CD14-positive monocyte (primary cell): ENCODE data around the gene PLOD2. TPM values are rescaled to one million over a fixed set of nuclear protein-coding genes. Genes with fewer than 3 reads are reported as not detected.

Experiments
- DNase-seq, 3 donors: peaks; one replicate each; pipeline ENCODE4 v3.0.0-alpha.2; 2011 to 2022
- H2AFZ ChIP-seq: 2 replicates; pipeline ENCODE4 v1.6.0; 2012; ENCODE audit warnings: mild to moderate bottlenecking, low read depth, low read length, inconsistent platforms; ENCODE audit not compliant: insufficient read depth, poor library complexity, severe bottlenecking
- H3K27ac ChIP-seq, 2 donors: 1 replicate in 1 of 2; 2 replicates in 1 of 2; pipeline ENCODE4 v1.5.1; 2012 to 2013; ENCODE audit warnings: low read length in 2 of 2, control low read depth in 1 of 2, inconsistent platforms in 1 of 2, low read depth in 1 of 2, mild to moderate bottlenecking in 1 of 2
- H3K27me3 ChIP-seq, 2 donors: one replicate each; pipeline versions ENCODE4 v1.6.0 to v1.6.1; 2011 to 2013; ENCODE audit warnings: low read length in 2 of 2; ENCODE audit not compliant: control insufficient read depth in 2 of 2, insufficient read depth in 2 of 2
- H3K36me3 ChIP-seq, 2 donors: replicated peaks in 1 of 2; 1 replicate in 1 of 2; 2 replicates in 1 of 2; pipeline versions ENCODE4 v1.5.1 to v1.6.1; 2012 to 2013; ENCODE audit warnings: low read length in 2 of 2, control low read depth in 1 of 2, inconsistent platforms in 1 of 2, mild to moderate bottlenecking in 1 of 2; ENCODE audit not compliant: insufficient read depth in 2 of 2, control insufficient read depth in 1 of 2
- H3K4me1 ChIP-seq, 2 donors: 1 replicate in 1 of 2; 2 replicates in 1 of 2; pipeline versions ENCODE4 v1.5.1 to v1.6.1; 2012 to 2013; ENCODE audit warnings: low read length in 2 of 2, control low read depth in 1 of 2, inconsistent platforms in 1 of 2, mild to moderate bottlenecking in 1 of 2, moderate library complexity in 1 of 2; ENCODE audit not compliant: insufficient read depth in 2 of 2, control insufficient read depth in 1 of 2
- H3K4me2 ChIP-seq: replicated peaks from 2 replicates; pipeline ENCODE3; 2012; ENCODE audit warnings: low read length, moderate library complexity, mild to moderate bottlenecking; ENCODE audit not compliant: poor library complexity, severe bottlenecking; ENCODE audit errors: extremely low read depth
- H3K4me3 ChIP-seq, 3 experiments: fragments of 200-600 bp in 1 of 3; sonication (generic) in 1 of 3; replicated peaks in 1 of 3; 1 replicate in 2 of 3; 2 replicates in 1 of 3; pipeline ENCODE4 v1.5.1; 2011 to 2013; ENCODE audit warnings: low read length in 3 of 3, mild to moderate bottlenecking in 3 of 3, control low read depth in 2 of 3, low read depth in 2 of 3, inconsistent platforms in 1 of 3, moderate library complexity in 1 of 3
- H3K79me2 ChIP-seq: 2 replicates; pipeline ENCODE4 v1.6.0; 2012; ENCODE audit warnings: mild to moderate bottlenecking, control low read depth, inconsistent platforms, low read length, moderate library complexity; ENCODE audit not compliant: insufficient read depth
- H3K9ac ChIP-seq: 2 replicates; pipeline ENCODE4 v1.6.0; 2017; ENCODE audit warnings: low read length, mild to moderate bottlenecking; ENCODE audit not compliant: insufficient read depth, poor library complexity, severe bottlenecking
- H3K9me3 ChIP-seq, 2 donors: replicated peaks in 1 of 2; 1 replicate in 1 of 2; 2 replicates in 1 of 2; pipeline versions ENCODE4 v1.5.1 to v1.6.1; 2012 to 2013; ENCODE audit warnings: low read length in 2 of 2, control low read depth in 1 of 2; ENCODE audit not compliant: control insufficient read depth in 1 of 2, insufficient read depth in 1 of 2
- H4K20me1 ChIP-seq: 2 replicates; pipeline ENCODE4 v1.6.0; 2012; ENCODE audit warnings: mild to moderate bottlenecking, low read length, control low read depth, moderate library complexity; ENCODE audit not compliant: insufficient read depth
- H3K27ac Mint-ChIP-seq, 7 donors: one replicate each; pipeline ENCODE4 v1.8.0; 2020; ENCODE audit warnings: mild to moderate bottlenecking in 7 of 7, mixed read lengths in 7 of 7, moderate library complexity in 6 of 7, inconsistent platforms in 2 of 7
- H3K27me3 Mint-ChIP-seq, 3 donors: one replicate each; pipeline ENCODE4 v1.8.0; 2021 to 2022; ENCODE audit warnings: low read depth in 3 of 3, mild to moderate bottlenecking in 3 of 3, mixed read lengths in 3 of 3, moderate library complexity in 3 of 3, inconsistent platforms in 1 of 3
- H3K36me3 Mint-ChIP-seq, 2 donors: one replicate each; pipeline ENCODE4 v1.8.0; 2020; ENCODE audit warnings: mixed read lengths in 2 of 2, inconsistent platforms in 1 of 2, mild to moderate bottlenecking in 1 of 2
- H3K4me1 Mint-ChIP-seq: one replicate; pipeline ENCODE4 v1.8.0; 2020; ENCODE audit warnings: mild to moderate bottlenecking, mixed read lengths
- H3K4me3 Mint-ChIP-seq, 2 donors: one replicate each; pipeline ENCODE4 v1.8.0; 2020; ENCODE audit warnings: mild to moderate bottlenecking in 2 of 2, mixed read lengths in 2 of 2, moderate library complexity in 1 of 2
- H3K9me3 Mint-ChIP-seq, 7 donors: one replicate each; pipeline ENCODE4 v1.8.0; 2020 to 2022; ENCODE audit warnings: mixed read lengths in 7 of 7, mild to moderate bottlenecking in 6 of 7, moderate library complexity in 6 of 7, inconsistent platforms in 2 of 7
- WGBS: methylation state at CpG from one replicate; pipeline ENCODE4 v1.1.5; 2013; ENCODE audit warnings: missing lambda C conversion rate; ENCODE audit not compliant: insufficient coverage; 5-methylcytosine and 5-hydroxymethylcytosine counted together
- intact Hi-C, 2 donors: fragments of 100-400 bp; cut with micrococcal nuclease; formaldehyde crosslinking; loops; one replicate each; pipeline versions ENCODE4 v1.15.0 to v1.15.1; 2023
- polyA plus RNA-seq, 3 donors: library from polyadenylated mRNA; depleted of rRNA in 1 of 3; unstranded in 2 of 3; stranded (reverse) in 1 of 3; fragments of 300-500 nt in 2 of 3; fragments of >200 nt in 1 of 3; fragmentation: Illumina TruSeq in 2 of 3; gene quantifications; 1 replicate in 2 of 3; 2 replicates in 1 of 3; pipeline ENCODE4 v1.2.3, GENCODE V29; 2012 to 2021
- TF ChIP-seq, protein P1 (sequence below): fragments of 200-600 bp; IDR thresholded peaks from one replicate; pipeline ENCODE4 v1.8.0; 2022; ENCODE audit warnings: antibody characterized with exemption, mild to moderate bottlenecking

PLOD2 gene
- polyA plus RNA-seq, 3 donors = not detected

GRCh38 chr3:146099316-146099715 is 61.7 kb downstream of the PLOD2 start:
- Mint-ChIP-seq H3K27me3 (no peaks in the 10 kb centered on the region), H3K27ac (peak overlapping the region in 1 of 7 donors; percentile 41), H3K36me3 (no peaks in the 10 kb centered on the region), H3K4me3 (no peak overlapping the region), H3K4me1 (no peaks in the 10 kb centered on the region), H3K9me3 (peaks cover 0 to 3% (median 0%) of the 10 kb centered on the region in 7 donors)
- no peak overlapping the region for H3K4me2 ChIP-seq
- no peak for DNase-seq
- intact Hi-C loops = no loop called here
- H3K9me3 ChIP-seq = no peaks in the 10 kb centered on the region
- H4K20me1 ChIP-seq = no peaks in the 10 kb centered on the region
- H3K4me1 ChIP-seq = no peaks in the 10 kb centered on the region
- no peak overlapping the region for H3K9ac ChIP-seq
- 100% methylated on average over 3 of the region's 9 CpGs for WGBS
- H3K36me3 ChIP-seq = no peaks in the 10 kb centered on the region
- H3K4me3 ChIP-seq = no peak overlapping the region
- no peak overlapping the region for H3K27ac ChIP-seq
- no peak overlapping the region for H2AFZ ChIP-seq
- no peaks in the 10 kb centered on the region for H3K27me3 ChIP-seq
- TF ChIP-seq, protein P1, sequence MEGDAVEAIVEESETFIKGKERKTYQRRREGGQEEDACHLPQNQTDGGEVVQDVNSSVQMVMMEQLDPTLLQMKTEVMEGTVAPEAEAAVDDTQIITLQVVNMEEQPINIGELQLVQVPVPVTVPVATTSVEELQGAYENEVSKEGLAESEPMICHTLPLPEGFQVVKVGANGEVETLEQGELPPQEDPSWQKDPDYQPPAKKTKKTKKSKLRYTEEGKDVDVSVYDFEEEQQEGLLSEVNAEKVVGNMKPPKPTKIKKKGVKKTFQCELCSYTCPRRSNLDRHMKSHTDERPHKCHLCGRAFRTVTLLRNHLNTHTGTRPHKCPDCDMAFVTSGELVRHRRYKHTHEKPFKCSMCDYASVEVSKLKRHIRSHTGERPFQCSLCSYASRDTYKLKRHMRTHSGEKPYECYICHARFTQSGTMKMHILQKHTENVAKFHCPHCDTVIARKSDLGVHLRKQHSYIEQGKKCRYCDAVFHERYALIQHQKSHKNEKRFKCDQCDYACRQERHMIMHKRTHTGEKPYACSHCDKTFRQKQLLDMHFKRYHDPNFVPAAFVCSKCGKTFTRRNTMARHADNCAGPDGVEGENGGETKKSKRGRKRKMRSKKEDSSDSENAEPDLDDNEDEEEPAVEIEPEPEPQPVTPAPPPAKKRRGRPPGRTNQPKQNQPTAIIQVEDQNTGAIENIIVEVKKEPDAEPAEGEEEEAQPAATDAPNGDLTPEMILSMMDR = no peak
- no peaks in the 10 kb centered on the region for H3K79me2 ChIP-seq

DNA sequence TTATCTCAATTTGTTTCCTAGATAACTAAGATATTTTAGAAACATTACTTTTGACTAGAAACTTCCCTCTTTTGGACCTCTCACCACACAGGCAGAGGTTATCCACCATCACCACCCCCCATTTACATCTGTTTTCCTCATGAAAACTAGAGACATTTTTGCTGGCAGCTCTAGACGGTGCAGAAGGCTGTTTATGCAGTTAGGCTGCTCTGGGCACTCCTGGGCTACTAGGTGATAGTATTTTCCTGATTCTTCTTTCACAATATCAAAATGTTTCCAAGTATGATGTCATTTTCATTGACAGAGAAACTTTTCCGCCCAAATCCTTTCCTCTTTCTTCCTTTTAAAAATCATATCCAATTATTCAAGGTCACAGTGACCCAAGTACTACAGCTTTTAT is 67.1 kb downstream of the PLOD2 start:
- no peaks in the 10 kb centered on the region for H3K4me1 ChIP-seq
- no peaks in the 10 kb centered on the region for H3K36me3 Mint-ChIP-seq
- TF ChIP-seq, protein P1 = no peak
- no peaks in the 10 kb centered on the region for H3K79me2 ChIP-seq
- no peaks in the 10 kb centered on the region for H3K9me3 ChIP-seq
- H3K9ac ChIP-seq = no peak overlapping the region
- intact Hi-C loops = no loop called here
- no peaks in the 10 kb centered on the region for H3K4me1 Mint-ChIP-seq
- no peaks in the 10 kb centered on the region for H3K27me3 Mint-ChIP-seq
- no peak overlapping the region for H3K4me2 ChIP-seq
- no peak overlapping the region for H3K27ac Mint-ChIP-seq
- no peak overlapping the region for H2AFZ ChIP-seq
- H3K9me3 Mint-ChIP-seq = peaks cover 0 to 3% (median 0%) of the 10 kb centered on the region in 7 donors
- no peak overlapping the region for H3K27ac ChIP-seq
- H4K20me1 ChIP-seq = no peaks in the 10 kb centered on the region
- H3K4me3 Mint-ChIP-seq = no peak overlapping the region
- no peaks in the 10 kb centered on the region for H3K27me3 ChIP-seq
- H3K4me3 ChIP-seq = no peak overlapping the region
- no peaks in the 10 kb centered on the region for H3K36me3 ChIP-seq
- no peak for DNase-seq
- no CpG with 5 or more reads among the region's 2 CpGs for WGBS
